Stimulated activated naive CD8-positive, alpha-beta T cell treated with anti-CD3 and anti-CD28 coated beads, Interleukin-15, Interleukin-2, amounts not matched to agents 100 ng/mL and 50 ng/mL, for 24 hours (primary cell): Measurements from ENCODE around the gene TENM4.
"Not testable (repeated sequence)": the region's sequence is repeated elsewhere in the genome, so short reads cannot be mapped to it uniquely, and the experiment has no call there.

Experiments
- H3K27ac Mint-ChIP-seq: one replicate; pipeline ENCODE4 v1.8.0; 2021; ENCODE audit warnings: mild to moderate bottlenecking, mixed read lengths
- H3K27me3 Mint-ChIP-seq: one replicate; pipeline ENCODE4 v1.8.0; 2021; ENCODE audit warnings: mixed read lengths
- H3K36me3 Mint-ChIP-seq: one replicate; pipeline ENCODE4 v1.8.0; 2021; ENCODE audit warnings: low read depth, mixed read lengths
- H3K4me1 Mint-ChIP-seq: one replicate; pipeline ENCODE4 v1.8.0; 2021; ENCODE audit warnings: low read depth, mixed read lengths
- H3K4me3 Mint-ChIP-seq: one replicate; pipeline ENCODE4 v1.8.0; 2021; ENCODE audit warnings: mild to moderate bottlenecking, mixed read lengths
- H3K9me3 Mint-ChIP-seq: one replicate; pipeline ENCODE4 v1.8.0; 2021; ENCODE audit warnings: mixed read lengths

The TENM4 gene

GRCh38 chr11:78609321-78609720 lies 831.5 kb downstream of the TENM4 start:
- H3K36me3 Mint-ChIP-seq, H3K4me3 Mint-ChIP-seq, H3K4me1 Mint-ChIP-seq, H3K27ac Mint-ChIP-seq, H3K9me3 Mint-ChIP-seq, H3K27me3 Mint-ChIP-seq: not testable (repeated sequence)

- Mint-ChIP-seq H3K4me3 (no peak overlapping the region), H3K27me3 (peaks cover 12% of the 10 kb centered on the region), H3K9me3 (no peaks in the 10 kb centered on the region), H3K4me1 (no peaks in the 10 kb centered on the region), H3K36me3 (no peaks in the 10 kb centered on the region), H3K27ac (no peak overlapping the region)
Measured at GRCh38 chr11:78607696-78608095, 833.1 kb downstream of the TENM4 start.

- no peaks in the 10 kb centered on the region for H3K4me1 Mint-ChIP-seq
- H3K27ac Mint-ChIP-seq: no peak overlapping the region
- no peaks in the 10 kb centered on the region for H3K36me3 Mint-ChIP-seq
- H3K27me3 Mint-ChIP-seq: peaks cover 18% of the 10 kb centered on the region
- no peaks in the 10 kb centered on the region for H3K9me3 Mint-ChIP-seq
- no peak overlapping the region for H3K4me3 Mint-ChIP-seq
Measured at GRCh38 chr11:78606667-78607066, 834.2 kb downstream of the TENM4 start.

- Mint-ChIP-seq H3K27me3 (peaks cover 28% of the 10 kb centered on the region), H3K4me1 (no peaks in the 10 kb centered on the region), H3K36me3 (no peaks in the 10 kb centered on the region), H3K27ac (no peak overlapping the region), H3K4me3 (no peak overlapping the region), H3K9me3 (no peaks in the 10 kb centered on the region)
Measured at GRCh38 chr11:78605296-78605695, 835.5 kb downstream of the TENM4 start.

- Mint-ChIP-seq H3K27me3 (peaks cover 37% of the 10 kb centered on the region), H3K4me1 (no peaks in the 10 kb centered on the region), H3K4me3 (no peak overlapping the region), H3K27ac (no peak overlapping the region), H3K9me3 (no peaks in the 10 kb centered on the region), H3K36me3 (no peaks in the 10 kb centered on the region)
Measured at GRCh38 chr11:78603792-78604191, 837.0 kb downstream of the TENM4 start.
